ENCODE results near the gene ZNF516. TPM values are rescaled to one million over a fixed set of nuclear protein-coding genes. Genes with fewer than 3 reads are reported as not detected.

The ZNF516 gene
- polyA plus RNA-seq, 2 of the 4 experiments (the other 2 are of a cell fraction) = 3.9 to 4.9 TPM

DNA sequence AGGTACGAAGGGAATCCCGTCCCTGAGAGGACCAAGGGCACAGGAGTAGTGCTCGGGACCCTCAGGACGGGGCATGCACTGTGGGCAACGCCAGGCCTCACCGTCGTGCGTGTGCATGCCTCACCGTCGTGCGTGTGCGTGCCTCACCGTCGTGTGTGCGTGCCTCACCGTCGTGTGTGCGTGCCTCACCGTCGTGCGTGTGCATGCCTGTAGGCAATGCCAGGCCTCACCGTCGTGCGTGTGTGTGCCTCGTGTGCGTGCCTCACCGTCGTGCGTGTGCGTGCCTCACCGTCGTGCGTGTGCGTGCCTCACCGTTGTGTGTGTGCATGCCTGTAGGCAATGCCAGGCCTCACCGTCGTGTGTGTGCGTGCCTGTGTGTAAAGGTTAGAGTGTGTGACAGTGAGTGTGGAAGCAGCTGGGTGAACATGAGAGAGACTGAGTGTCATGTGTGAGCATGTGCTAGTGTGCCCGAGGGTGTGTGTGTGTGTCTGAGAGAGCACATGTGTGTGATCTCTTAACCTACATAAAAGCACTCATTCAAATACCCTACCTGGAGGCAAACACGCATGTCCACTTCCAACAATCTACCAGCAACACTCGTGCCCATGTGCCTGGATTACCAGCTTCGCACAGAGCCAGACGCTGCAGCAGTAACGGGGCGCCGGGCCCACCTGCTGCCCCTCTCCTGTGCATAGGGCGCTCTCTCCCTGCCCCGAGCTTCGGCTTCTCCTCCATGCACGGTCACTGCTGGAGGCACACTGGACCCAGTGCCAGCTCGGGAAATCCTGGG, 36.3 kb downstream of the ZNF516 start:
- peak overlapping the region; percentile 68 for H3K4me2 ChIP-seq
- ATAC-seq = no peak

DNA sequence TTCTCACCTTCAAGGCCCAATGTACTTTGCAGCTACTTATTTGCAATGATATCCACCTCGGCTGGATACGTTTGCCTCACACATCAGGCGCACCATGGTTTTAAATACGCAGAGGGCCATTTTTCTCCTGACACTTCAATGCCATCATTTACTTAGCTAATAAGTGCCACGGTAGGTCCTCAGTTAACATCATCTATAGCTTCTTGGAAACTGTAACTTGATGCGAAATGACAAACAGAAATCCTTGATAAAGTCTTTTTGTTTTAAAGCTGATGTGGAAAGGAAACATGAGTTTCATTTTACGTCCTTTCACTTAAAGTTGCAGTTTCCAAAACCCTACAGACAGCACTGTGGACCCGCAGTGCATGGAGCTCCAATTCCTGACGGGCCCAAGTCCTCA, 37.1 kb downstream of the ZNF516 start:
- Histone ChIP-seq H3K4me1 (peaks cover 33% of the 10 kb centered on the region), H3K9me3 (no peaks in the 10 kb centered on the region), H3K4me2 (no peak overlapping the region), H3K4me3 (no peak overlapping the region), H3K27ac (no peak overlapping the region)
- no peak for TF ChIP-seq GATA3 (IDR thresholded peaks at IDR 0.05; ENCODE audit: borderline replicate concordance)
- TF ChIP-seq CEBPB (IDR thresholded peaks at IDR 0.05) = no peak
- no peak for TF ChIP-seq SREBF2 (IDR thresholded peaks at IDR 0.05)
- TF ChIP-seq EHMT2 (IDR thresholded peaks at IDR 0.05; ENCODE audit: low read depth) = no peak
- CTCF ChIA-PET = interaction anchor here (1.0 kb wide), 1 partner anchor 59 kb away, joined by 3 read pairs; no protein-coding TSS in a partner anchor
- DNase-seq (ENCODE audit: low read depth in 1 of 2, low spot score in 1 of 2) = no peak
- POLR2A ChIA-PET = no interaction called here
- 91% methylated on average over 9 of the region's 9 CpGs for WGBS (ENCODE audit: missing lambda C conversion rate)
- no peak for ATAC-seq
- no peak for FAIRE-seq

More for the DNA sequence above, 36.3 kb downstream of the ZNF516 start:
- FAIRE-seq (no peak), DNase-seq (ENCODE audit: low read depth in 1 of 2, low spot score in 1 of 2) (no peak)
- H3K4me3 ChIP-seq = no peak overlapping the region
- TF ChIP-seq KDM1A (IDR thresholded peaks at IDR 0.05; ENCODE audit: low read depth) (no peak), FOSB (CRISPR knock-in tag; IDR thresholded peaks at IDR 0.05) (no peak), RFX5 (IDR thresholded peaks at IDR 0.05) (no peak), RAD21 (conservative IDR thresholded peaks at IDR 0.05 in 1 of 2, IDR thresholded peaks at IDR 0.05 in 1 of 2) (no peak)
- no peaks in the 10 kb centered on the region for H3K9me3 ChIP-seq
- ChIA-PET CTCF (interaction anchor here (0.8 to 1.6 kb wide), 3 partner anchors 16 to 228 kb away, joined by 3 to 6 read pairs (median 4); no protein-coding TSS in a partner anchor), POLR2A (no interaction called here)
- peaks cover 32% of the 10 kb centered on the region for H3K4me1 ChIP-seq
- WGBS (ENCODE audit: missing lambda C conversion rate) = 93% methylated on average over 24 of the region's 51 CpGs
- peak overlapping the region; percentile 84 to 91 for H3K27ac ChIP-seq

DNA sequence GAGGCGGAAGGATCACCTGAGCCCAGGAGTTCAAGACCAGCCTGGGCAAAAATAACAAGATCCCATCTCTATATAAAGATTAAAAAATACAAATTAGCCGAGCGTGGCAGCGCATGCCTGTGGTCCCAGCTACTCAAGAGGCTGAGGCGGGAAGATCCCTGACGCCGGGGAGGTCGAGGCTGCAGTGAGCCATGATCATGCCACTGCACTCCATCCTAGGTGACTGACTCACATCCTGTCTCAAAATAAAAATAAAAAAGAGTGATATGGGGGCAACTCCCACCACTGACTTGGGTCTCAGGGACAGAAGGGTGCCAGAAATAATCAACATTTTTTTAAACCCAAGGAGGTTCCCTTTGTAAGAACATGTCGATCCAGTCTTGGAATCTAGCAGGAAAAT, 37.6 kb downstream of the ZNF516 start:
- peaks cover 33% of the 10 kb centered on the region for H3K4me1 ChIP-seq
- DNase-seq (ENCODE audit: low read depth in 1 of 2, low spot score in 1 of 2) (no peak), ATAC-seq (no peak), FAIRE-seq (no peak)
- H3K27ac ChIP-seq = no peak overlapping the region
- no peak overlapping the region for H3K4me2 ChIP-seq
- no peak overlapping the region for H3K4me3 ChIP-seq
- WGBS (ENCODE audit: missing lambda C conversion rate) = 86% methylated on average over 9 of the region's 9 CpGs
- ChIA-PET POLR2A (no interaction called here), CTCF (no interaction called here)
- no peaks in the 10 kb centered on the region for H3K9me3 ChIP-seq
- TF ChIP-seq FOSB (CRISPR knock-in tag; IDR thresholded peaks at IDR 0.05) (no peak), KDM5A (IDR thresholded peaks at IDR 0.05) (no peak), KDM1A (IDR thresholded peaks at IDR 0.05; ENCODE audit: low read depth) (no peak), PHF8 (IDR thresholded peaks at IDR 0.05; ENCODE audit: borderline replicate concordance, low read depth) (no peak), NFE2L2 (conservative IDR thresholded peaks at IDR 0.05; ENCODE audit: low read length) (no peak), ZNF302 (CRISPR knock-in tag; IDR thresholded peaks at IDR 0.05) (no peak), MYC (IDR thresholded peaks at IDR 0.05; ENCODE audit: borderline replicate concordance, low read length) (no peak), EHF (CRISPR knock-in tag; IDR thresholded peaks at IDR 0.05) (no peak), BHLHE40 (IDR thresholded peaks at IDR 0.05; ENCODE audit: low read depth, low read length) (no peak), TFCP2L1 (CRISPR knock-in tag; IDR thresholded peaks at IDR 0.05) (no peak), RCOR1 (IDR thresholded peaks at IDR 0.05; ENCODE audit: low read depth, low read length) (no peak), CEBPB (IDR thresholded peaks at IDR 0.05) (no peak), NPAS2 (CRISPR knock-in tag; IDR thresholded peaks at IDR 0.05; ENCODE audit: borderline replicate concordance) (no peak), JUNB (IDR thresholded peaks at IDR 0.05) (no peak), HEYL (CRISPR knock-in tag; IDR thresholded peaks at IDR 0.05) (no peak)
- TF ChIP-seq, protein P1, sequence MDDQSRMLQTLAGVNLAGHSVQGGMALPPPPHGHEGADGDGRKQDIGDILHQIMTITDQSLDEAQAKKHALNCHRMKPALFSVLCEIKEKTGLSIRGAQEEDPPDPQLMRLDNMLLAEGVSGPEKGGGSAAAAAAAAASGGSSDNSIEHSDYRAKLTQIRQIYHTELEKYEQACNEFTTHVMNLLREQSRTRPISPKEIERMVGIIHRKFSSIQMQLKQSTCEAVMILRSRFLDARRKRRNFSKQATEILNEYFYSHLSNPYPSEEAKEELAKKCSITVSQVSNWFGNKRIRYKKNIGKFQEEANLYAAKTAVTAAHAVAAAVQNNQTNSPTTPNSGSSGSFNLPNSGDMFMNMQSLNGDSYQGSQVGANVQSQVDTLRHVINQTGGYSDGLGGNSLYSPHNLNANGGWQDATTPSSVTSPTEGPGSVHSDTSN (IDR thresholded peaks at IDR 0.05) = no peak
- TF ChIP-seq, protein P2, sequence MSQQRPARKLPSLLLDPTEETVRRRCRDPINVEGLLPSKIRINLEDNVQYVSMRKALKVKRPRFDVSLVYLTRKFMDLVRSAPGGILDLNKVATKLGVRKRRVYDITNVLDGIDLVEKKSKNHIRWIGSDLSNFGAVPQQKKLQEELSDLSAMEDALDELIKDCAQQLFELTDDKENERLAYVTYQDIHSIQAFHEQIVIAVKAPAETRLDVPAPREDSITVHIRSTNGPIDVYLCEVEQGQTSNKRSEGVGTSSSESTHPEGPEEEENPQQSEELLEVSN (IDR thresholded peaks at IDR 0.05; ENCODE audit: borderline replicate concordance, low read depth) = no peak
- TF ChIP-seq, protein P3, sequence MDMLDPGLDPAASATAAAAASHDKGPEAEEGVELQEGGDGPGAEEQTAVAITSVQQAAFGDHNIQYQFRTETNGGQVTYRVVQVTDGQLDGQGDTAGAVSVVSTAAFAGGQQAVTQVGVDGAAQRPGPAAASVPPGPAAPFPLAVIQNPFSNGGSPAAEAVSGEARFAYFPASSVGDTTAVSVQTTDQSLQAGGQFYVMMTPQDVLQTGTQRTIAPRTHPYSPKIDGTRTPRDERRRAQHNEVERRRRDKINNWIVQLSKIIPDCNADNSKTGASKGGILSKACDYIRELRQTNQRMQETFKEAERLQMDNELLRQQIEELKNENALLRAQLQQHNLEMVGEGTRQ (IDR thresholded peaks at IDR 0.05) = no peak

Measured in A549 (cell line).